ENCODE results near the gene RBP3.

GRCh38 chr10:47402641-47403301, 54.6 kb downstream of the RBP3 start:
- TF ChIP-seq, protein P1, sequence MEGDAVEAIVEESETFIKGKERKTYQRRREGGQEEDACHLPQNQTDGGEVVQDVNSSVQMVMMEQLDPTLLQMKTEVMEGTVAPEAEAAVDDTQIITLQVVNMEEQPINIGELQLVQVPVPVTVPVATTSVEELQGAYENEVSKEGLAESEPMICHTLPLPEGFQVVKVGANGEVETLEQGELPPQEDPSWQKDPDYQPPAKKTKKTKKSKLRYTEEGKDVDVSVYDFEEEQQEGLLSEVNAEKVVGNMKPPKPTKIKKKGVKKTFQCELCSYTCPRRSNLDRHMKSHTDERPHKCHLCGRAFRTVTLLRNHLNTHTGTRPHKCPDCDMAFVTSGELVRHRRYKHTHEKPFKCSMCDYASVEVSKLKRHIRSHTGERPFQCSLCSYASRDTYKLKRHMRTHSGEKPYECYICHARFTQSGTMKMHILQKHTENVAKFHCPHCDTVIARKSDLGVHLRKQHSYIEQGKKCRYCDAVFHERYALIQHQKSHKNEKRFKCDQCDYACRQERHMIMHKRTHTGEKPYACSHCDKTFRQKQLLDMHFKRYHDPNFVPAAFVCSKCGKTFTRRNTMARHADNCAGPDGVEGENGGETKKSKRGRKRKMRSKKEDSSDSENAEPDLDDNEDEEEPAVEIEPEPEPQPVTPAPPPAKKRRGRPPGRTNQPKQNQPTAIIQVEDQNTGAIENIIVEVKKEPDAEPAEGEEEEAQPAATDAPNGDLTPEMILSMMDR (IDR thresholded peaks at IDR 0.05; ENCODE audit: insufficient read depth, low read length): no peak
- no peak for TF ChIP-seq POLR2AphosphoS5 (IDR thresholded peaks at IDR 0.05; ENCODE audit: low read depth)
- no peak for TF ChIP-seq GABPA (IDR thresholded peaks at IDR 0.05; ENCODE audit: low read depth)
- TF ChIP-seq, protein P2, sequence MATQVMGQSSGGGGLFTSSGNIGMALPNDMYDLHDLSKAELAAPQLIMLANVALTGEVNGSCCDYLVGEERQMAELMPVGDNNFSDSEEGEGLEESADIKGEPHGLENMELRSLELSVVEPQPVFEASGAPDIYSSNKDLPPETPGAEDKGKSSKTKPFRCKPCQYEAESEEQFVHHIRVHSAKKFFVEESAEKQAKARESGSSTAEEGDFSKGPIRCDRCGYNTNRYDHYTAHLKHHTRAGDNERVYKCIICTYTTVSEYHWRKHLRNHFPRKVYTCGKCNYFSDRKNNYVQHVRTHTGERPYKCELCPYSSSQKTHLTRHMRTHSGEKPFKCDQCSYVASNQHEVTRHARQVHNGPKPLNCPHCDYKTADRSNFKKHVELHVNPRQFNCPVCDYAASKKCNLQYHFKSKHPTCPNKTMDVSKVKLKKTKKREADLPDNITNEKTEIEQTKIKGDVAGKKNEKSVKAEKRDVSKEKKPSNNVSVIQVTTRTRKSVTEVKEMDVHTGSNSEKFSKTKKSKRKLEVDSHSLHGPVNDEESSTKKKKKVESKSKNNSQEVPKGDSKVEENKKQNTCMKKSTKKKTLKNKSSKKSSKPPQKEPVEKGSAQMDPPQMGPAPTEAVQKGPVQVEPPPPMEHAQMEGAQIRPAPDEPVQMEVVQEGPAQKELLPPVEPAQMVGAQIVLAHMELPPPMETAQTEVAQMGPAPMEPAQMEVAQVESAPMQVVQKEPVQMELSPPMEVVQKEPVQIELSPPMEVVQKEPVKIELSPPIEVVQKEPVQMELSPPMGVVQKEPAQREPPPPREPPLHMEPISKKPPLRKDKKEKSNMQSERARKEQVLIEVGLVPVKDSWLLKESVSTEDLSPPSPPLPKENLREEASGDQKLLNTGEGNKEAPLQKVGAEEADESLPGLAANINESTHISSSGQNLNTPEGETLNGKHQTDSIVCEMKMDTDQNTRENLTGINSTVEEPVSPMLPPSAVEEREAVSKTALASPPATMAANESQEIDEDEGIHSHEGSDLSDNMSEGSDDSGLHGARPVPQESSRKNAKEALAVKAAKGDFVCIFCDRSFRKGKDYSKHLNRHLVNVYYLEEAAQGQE (IDR thresholded peaks at IDR 0.05; ENCODE audit: insufficient replicate concordance, low read depth): no peak
- TF ChIP-seq SPI1 (IDR thresholded peaks at IDR 0.05; ENCODE audit: borderline replicate concordance, low read depth): no peak
